Measurements from ENCODE around the gene PAXIP1.

Gene PAXIP1

GRCh38 chr7:155003092-155003375 is at the start of gene PAXIP1:
Gene PAXIP1, minus strand, starts transcription at chr7:155003124. Its CDS starts 195 bp downstream, at chr7:155002929.
- TF ChIP-seq YY1 (IDR thresholded peaks at IDR 0.05; ENCODE audit: low read depth) (no peak), FOXM1 (IDR thresholded peaks at IDR 0.05; ENCODE audit: borderline replicate concordance, low read depth) (no peak), NFIC (IDR thresholded peaks at IDR 0.05) (no peak), REST (IDR thresholded peaks at IDR 0.05; ENCODE audit: low read depth) (no peak), TCF12 (IDR thresholded peaks at IDR 0.05; ENCODE audit: low read depth) (no peak)

- no peak for TF ChIP-seq USF1 (IDR thresholded peaks at IDR 0.05)
- no peak for TF ChIP-seq YY1 (IDR thresholded peaks at IDR 0.05; ENCODE audit: low read depth)
- no peak for TF ChIP-seq EGR1 (IDR thresholded peaks at IDR 0.05)
- TF ChIP-seq CREB1 (IDR thresholded peaks at IDR 0.05; ENCODE audit: low read depth): no peak
- no peak for TF ChIP-seq ZBTB7A (IDR thresholded peaks at IDR 0.05; ENCODE audit: low read depth)
- TF ChIP-seq RAD21 (IDR thresholded peaks at IDR 0.05; ENCODE audit: low read depth): no peak
Measured at GRCh38 chr7:155051355-155051754, 48.4 kb upstream of the PAXIP1 start.

GRCh38 chr7:155048006-155048405 is 45.1 kb upstream of the PAXIP1 start:
- TF ChIP-seq CREB1 (IDR thresholded peaks at IDR 0.05; ENCODE audit: low read depth) (no peak), USF1 (IDR thresholded peaks at IDR 0.05) (no peak), FOXM1 (IDR thresholded peaks at IDR 0.05; ENCODE audit: borderline replicate concordance, low read depth) (no peak), NFIC (IDR thresholded peaks at IDR 0.05) (no peak), EP300 (IDR thresholded peaks at IDR 0.05; ENCODE audit: borderline replicate concordance) (no peak), CEBPB (IDR thresholded peaks at IDR 0.05) (no peak), TCF12 (IDR thresholded peaks at IDR 0.05; ENCODE audit: low read depth) (no peak), TEAD4 (IDR thresholded peaks at IDR 0.05) (no peak), RAD21 (IDR thresholded peaks at IDR 0.05; ENCODE audit: low read depth) (no peak), ZBTB7A (IDR thresholded peaks at IDR 0.05; ENCODE audit: low read depth) (no peak), MAX (IDR thresholded peaks at IDR 0.05) (no peak), YY1 (IDR thresholded peaks at IDR 0.05; ENCODE audit: low read depth) (no peak)

GRCh38 chr7:155043756-155044155 is 40.8 kb upstream of the PAXIP1 start:
- TF ChIP-seq NFIC (IDR thresholded peaks at IDR 0.05) (no peak), TAF1 (IDR thresholded peaks at IDR 0.05; ENCODE audit: low read depth) (no peak), FOXM1 (IDR thresholded peaks at IDR 0.05; ENCODE audit: borderline replicate concordance, low read depth) (no peak), CEBPB (IDR thresholded peaks at IDR 0.05) (no peak)

GRCh38 chr7:155038335-155038734 is 35.4 kb upstream of the PAXIP1 start:
- TF ChIP-seq TCF12 (IDR thresholded peaks at IDR 0.05; ENCODE audit: low read depth) (no peak), TEAD4 (IDR thresholded peaks at IDR 0.05) (no peak), CEBPB (IDR thresholded peaks at IDR 0.05) (no peak), USF1 (IDR thresholded peaks at IDR 0.05) (no peak), EP300 (IDR thresholded peaks at IDR 0.05; ENCODE audit: borderline replicate concordance) (no peak)

GRCh38 chr7:155032978-155033377 is 30.1 kb upstream of the PAXIP1 start:
- TF ChIP-seq REST (IDR thresholded peaks at IDR 0.05; ENCODE audit: low read depth) (no peak), EP300 (IDR thresholded peaks at IDR 0.05; ENCODE audit: borderline replicate concordance) (no peak), FOXM1 (IDR thresholded peaks at IDR 0.05; ENCODE audit: borderline replicate concordance, low read depth) (no peak), TEAD4 (IDR thresholded peaks at IDR 0.05) (no peak), EGR1 (IDR thresholded peaks at IDR 0.05) (no peak), MAX (IDR thresholded peaks at IDR 0.05) (no peak), CREB1 (IDR thresholded peaks at IDR 0.05; ENCODE audit: low read depth) (no peak), TAF1 (IDR thresholded peaks at IDR 0.05; ENCODE audit: low read depth) (no peak)

GRCh38 chr7:155027879-155028278 is 25.0 kb upstream of the PAXIP1 start:
- TF ChIP-seq NFIC (IDR thresholded peaks at IDR 0.05) (no peak), USF1 (IDR thresholded peaks at IDR 0.05) (no peak), TEAD4 (IDR thresholded peaks at IDR 0.05) (no peak), YY1 (IDR thresholded peaks at IDR 0.05; ENCODE audit: low read depth) (no peak), MAX (IDR thresholded peaks at IDR 0.05) (no peak), ZBTB7A (IDR thresholded peaks at IDR 0.05; ENCODE audit: low read depth) (no peak), FOXM1 (IDR thresholded peaks at IDR 0.05; ENCODE audit: borderline replicate concordance, low read depth) (no peak), TCF12 (IDR thresholded peaks at IDR 0.05; ENCODE audit: low read depth) (no peak), TAF1 (IDR thresholded peaks at IDR 0.05; ENCODE audit: low read depth) (no peak), RAD21 (IDR thresholded peaks at IDR 0.05; ENCODE audit: low read depth) (no peak)
